Measurements from ENCODE around the gene FHIP1A.

The FHIP1A gene

DNA sequence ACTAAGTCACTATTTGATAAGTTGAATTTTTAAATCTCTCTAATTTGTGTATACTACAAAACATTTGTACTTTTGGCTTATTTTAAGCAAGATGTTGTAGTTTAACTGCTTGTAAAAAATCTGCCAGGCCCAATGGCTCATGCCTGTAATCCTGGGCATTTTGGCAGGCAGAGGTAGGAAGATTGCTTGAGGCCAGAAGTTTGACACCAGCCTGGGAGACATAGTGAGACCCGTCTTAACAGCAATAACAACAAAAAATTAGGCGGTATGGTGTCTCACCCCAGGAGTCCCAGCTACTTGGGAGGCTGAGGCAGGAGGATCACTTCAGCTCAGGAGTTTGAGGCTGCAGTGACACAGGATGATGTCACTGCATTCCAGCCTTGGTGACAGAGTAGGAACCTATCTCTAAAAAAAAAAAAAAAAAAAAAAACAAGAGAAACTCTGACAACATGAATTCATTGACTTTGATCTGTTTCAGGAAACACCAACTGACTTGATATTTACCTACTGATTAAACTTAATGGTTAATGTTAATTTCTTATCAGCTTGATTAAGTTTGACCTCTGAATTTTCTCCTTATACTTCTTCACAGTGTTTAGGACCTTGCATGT lies 8.9 kb downstream of the FHIP1A start:
- Histone ChIP-seq H2BK120ac (ENCODE audit: low read depth, low read length) (peak overlapping the region; percentile 49), H2AK5ac (ENCODE audit: low read length, severe bottlenecking) (peak overlapping the region; percentile 97), H3K27ac (ENCODE audit: low read length, poor library complexity, severe bottlenecking) (peak overlapping the region; percentile 87), H3K9me3 (ENCODE audit: control insufficient read depth, low read length) (no peaks in the 10 kb centered on the region), H2BK15ac (ENCODE audit: low read depth, poor library complexity, severe bottlenecking) (peak overlapping the region; percentile 52), H3K4me1 (ENCODE audit: control insufficient read depth, insufficient read depth, low read depth, low read length) (peaks cover 10% of the 10 kb centered on the region), H3K4me3 (ENCODE audit: insufficient read depth in 1 of 2, low read depth in 1 of 2, low read length in 2 of 2) (no peak overlapping the region), H4K91ac (ENCODE audit: low read length) (peak overlapping the region; percentile 27), H3K79me1 (replicated peaks; ENCODE audit: low read length, poor library complexity, severe bottlenecking) (peaks cover 13% of the 10 kb centered on the region), H3K18ac (ENCODE audit: low read depth in 1 of 2, low read length in 2 of 2) (peak overlapping the region in 1 of 2 experiments; percentile 54), H3K4ac (ENCODE audit: low read depth in 1 of 2, low read length in 2 of 2) (peak overlapping the region in 1 of 2 experiments; percentile 37), H3K27me3 (ENCODE audit: control insufficient read depth in 1 of 2, insufficient read depth in 1 of 2, low read length in 2 of 2) (no peaks in the 10 kb centered on the region), H3K14ac (ENCODE audit: low read length in 2 of 2) (peak overlapping the region in 1 of 2 experiments; percentile 48), H2BK12ac (ENCODE audit: low read length in 2 of 2) (no peak overlapping the region), H3K23ac (ENCODE audit: low read length in 2 of 2) (no peak overlapping the region), H3K9ac (ENCODE audit: low read length) (peak overlapping the region; percentile 2), H3K4me2 (ENCODE audit: low read length, poor library complexity, severe bottlenecking) (no peak overlapping the region), H2BK5ac (ENCODE audit: low read depth, low read length, poor library complexity, severe bottlenecking) (no peak overlapping the region), H2AFZ (ENCODE audit: low read depth, low read length) (no peak overlapping the region), H4K8ac (ENCODE audit: low read length) (no peak overlapping the region), H3K36me3 (ENCODE audit: control insufficient read depth in 1 of 2, insufficient read depth in 2 of 2, low read depth in 1 of 2, low read length in 2 of 2) (no peaks in the 10 kb centered on the region)
- DNase-seq, result no peak
- 100% methylated on average over 2 of the region's 2 CpGs for WGBS

DNA sequence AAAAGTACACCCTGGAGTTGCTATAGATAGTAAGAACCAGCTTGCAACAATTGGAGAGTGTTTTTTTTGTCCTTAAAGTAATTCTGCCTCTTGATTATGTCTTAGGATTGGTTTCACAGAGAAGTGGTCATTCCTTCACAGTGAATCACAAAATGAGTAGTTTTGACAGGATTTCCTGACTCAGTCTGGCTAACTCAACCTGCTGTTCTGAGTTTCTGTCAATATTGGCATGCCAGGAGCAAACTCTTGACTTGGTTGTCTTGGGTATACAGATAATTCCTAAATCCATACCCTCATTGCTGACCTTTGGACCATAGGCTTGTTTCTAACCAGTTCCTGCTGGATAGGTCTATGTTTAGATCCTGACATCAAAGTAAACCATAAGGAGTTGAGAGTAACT lies 9.4 kb downstream of the FHIP1A start:
- no peaks in the 10 kb centered on the region for H3K36me3 ChIP-seq (ENCODE audit: control insufficient read depth in 1 of 2, insufficient read depth in 2 of 2, low read depth in 1 of 2, low read length in 2 of 2)
- no peak overlapping the region for H3K23ac ChIP-seq (ENCODE audit: low read length in 2 of 2)
- H3K27ac ChIP-seq (ENCODE audit: low read length, poor library complexity, severe bottlenecking), result peak overlapping the region; percentile 87
- no peak overlapping the region for H3K14ac ChIP-seq (ENCODE audit: low read length in 2 of 2)
- no peak overlapping the region for H3K4me3 ChIP-seq (ENCODE audit: insufficient read depth in 1 of 2, low read depth in 1 of 2, low read length in 2 of 2)
- no peaks in the 10 kb centered on the region for H3K27me3 ChIP-seq (ENCODE audit: control insufficient read depth in 1 of 2, insufficient read depth in 1 of 2, low read length in 2 of 2)
- no peak overlapping the region for H2BK12ac ChIP-seq (ENCODE audit: low read length in 2 of 2)
- no peak overlapping the region for H4K8ac ChIP-seq (ENCODE audit: low read length)
- no peaks in the 10 kb centered on the region for H3K9me3 ChIP-seq (ENCODE audit: control insufficient read depth, low read length)
- H3K4me2 ChIP-seq (ENCODE audit: low read length, poor library complexity, severe bottlenecking), result no peak overlapping the region
- no peak overlapping the region for H3K4ac ChIP-seq (ENCODE audit: low read depth in 1 of 2, low read length in 2 of 2)
- H2BK120ac ChIP-seq (ENCODE audit: low read depth, low read length), result no peak overlapping the region
- DNase-seq, result peak; percentile 81
- no peak overlapping the region for H4K91ac ChIP-seq (ENCODE audit: low read length)
- no peak overlapping the region for H3K18ac ChIP-seq (ENCODE audit: low read depth in 1 of 2, low read length in 2 of 2)
- peak overlapping the region; percentile 2 for H3K9ac ChIP-seq (ENCODE audit: low read length)
- H2AFZ ChIP-seq (ENCODE audit: low read depth, low read length), result no peak overlapping the region
- H3K4me1 ChIP-seq (ENCODE audit: control insufficient read depth, insufficient read depth, low read depth, low read length), result peaks cover 10% of the 10 kb centered on the region
- H2BK5ac ChIP-seq (ENCODE audit: low read depth, low read length, poor library complexity, severe bottlenecking), result no peak overlapping the region
- no peak overlapping the region for H2BK15ac ChIP-seq (ENCODE audit: low read depth, poor library complexity, severe bottlenecking)
- no peak overlapping the region for H2AK5ac ChIP-seq (ENCODE audit: low read length, severe bottlenecking)
- peaks cover 13% of the 10 kb centered on the region for H3K79me1 ChIP-seq (replicated peaks; ENCODE audit: low read length, poor library complexity, severe bottlenecking)

DNA sequence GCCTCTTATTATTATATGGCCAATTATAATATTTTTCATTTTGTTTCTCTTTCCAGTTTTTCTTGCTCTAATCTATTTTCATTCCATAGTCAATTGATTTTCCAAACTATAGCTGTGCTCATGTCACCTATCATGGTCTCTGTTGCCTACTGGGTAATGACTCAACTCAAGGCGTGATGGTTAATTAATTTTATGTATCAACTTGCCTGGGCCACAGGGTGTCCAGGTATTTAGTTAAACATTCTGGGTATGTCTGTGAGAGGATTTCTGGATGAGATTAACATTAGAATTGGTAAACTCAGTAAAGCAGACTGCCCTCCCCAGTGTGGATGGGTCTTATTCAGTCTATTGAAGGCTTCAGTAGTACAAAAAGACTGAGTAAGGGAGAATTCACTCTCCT lies 9.9 kb downstream of the FHIP1A start:
- Histone ChIP-seq H3K79me1 (replicated peaks; ENCODE audit: low read length, poor library complexity, severe bottlenecking) (peaks cover 11% of the 10 kb centered on the region), H3K18ac (ENCODE audit: low read depth in 1 of 2, low read length in 2 of 2) (peak overlapping the region in 1 of 2 experiments; percentile 33), H2BK12ac (ENCODE audit: low read length in 2 of 2) (no peak overlapping the region), H3K4me2 (ENCODE audit: low read length, poor library complexity, severe bottlenecking) (no peak overlapping the region), H3K36me3 (ENCODE audit: control insufficient read depth in 1 of 2, insufficient read depth in 2 of 2, low read depth in 1 of 2, low read length in 2 of 2) (no peaks in the 10 kb centered on the region), H2AK5ac (ENCODE audit: low read length, severe bottlenecking) (peak overlapping the region; percentile 54), H3K9me3 (ENCODE audit: control insufficient read depth, low read length) (no peaks in the 10 kb centered on the region), H3K23ac (ENCODE audit: low read length in 2 of 2) (no peak overlapping the region), H2BK120ac (ENCODE audit: low read depth, low read length) (peak overlapping the region; percentile 49), H4K91ac (ENCODE audit: low read length) (no peak overlapping the region), H4K8ac (ENCODE audit: low read length) (no peak overlapping the region), H3K27ac (ENCODE audit: low read length, poor library complexity, severe bottlenecking) (peak overlapping the region; percentile 65), H2BK5ac (ENCODE audit: low read depth, low read length, poor library complexity, severe bottlenecking) (no peak overlapping the region), H3K27me3 (ENCODE audit: control insufficient read depth in 1 of 2, insufficient read depth in 1 of 2, low read length in 2 of 2) (no peaks in the 10 kb centered on the region), H2BK15ac (ENCODE audit: low read depth, poor library complexity, severe bottlenecking) (no peak overlapping the region), H2AFZ (ENCODE audit: low read depth, low read length) (no peak overlapping the region), H3K14ac (ENCODE audit: low read length in 2 of 2) (no peak overlapping the region), H3K4me1 (ENCODE audit: control insufficient read depth, insufficient read depth, low read depth, low read length) (peaks cover 10% of the 10 kb centered on the region), H3K4me3 (ENCODE audit: insufficient read depth in 1 of 2, low read depth in 1 of 2, low read length in 2 of 2) (no peak overlapping the region), H3K4ac (ENCODE audit: low read depth in 1 of 2, low read length in 2 of 2) (no peak overlapping the region), H3K9ac (ENCODE audit: low read length) (no peak overlapping the region)
- DNase-seq, result no peak
- WGBS, result 90% methylated on average over 1 of the region's 1 CpG

GRCh38 chr4:151420250-151420807 lies 11.4 kb downstream of the FHIP1A start:
- Histone ChIP-seq H4K91ac (ENCODE audit: low read length) (no peak overlapping the region), H2AFZ (ENCODE audit: low read depth, low read length) (no peak overlapping the region), H3K4me2 (ENCODE audit: low read length, poor library complexity, severe bottlenecking) (no peak overlapping the region), H3K23ac (ENCODE audit: low read length in 2 of 2) (no peak overlapping the region), H3K36me3 (ENCODE audit: control insufficient read depth in 1 of 2, insufficient read depth in 2 of 2, low read depth in 1 of 2, low read length in 2 of 2) (no peaks in the 10 kb centered on the region), H3K27me3 (ENCODE audit: control insufficient read depth in 1 of 2, insufficient read depth in 1 of 2, low read length in 2 of 2) (no peaks in the 10 kb centered on the region), H3K18ac (ENCODE audit: low read depth in 1 of 2, low read length in 2 of 2) (no peak overlapping the region), H4K8ac (ENCODE audit: low read length) (no peak overlapping the region), H3K79me1 (replicated peaks; ENCODE audit: low read length, poor library complexity, severe bottlenecking) (peaks cover 15% of the 10 kb centered on the region), H3K14ac (ENCODE audit: low read length in 2 of 2) (no peak overlapping the region), H3K4me3 (ENCODE audit: insufficient read depth in 1 of 2, low read depth in 1 of 2, low read length in 2 of 2) (no peak overlapping the region), H3K4me1 (ENCODE audit: control insufficient read depth, insufficient read depth, low read depth, low read length) (peaks cover 7% of the 10 kb centered on the region), H2BK5ac (ENCODE audit: low read depth, low read length, poor library complexity, severe bottlenecking) (no peak overlapping the region), H2AK5ac (ENCODE audit: low read length, severe bottlenecking) (peak overlapping the region; percentile 80), H3K9ac (ENCODE audit: low read length) (no peak overlapping the region), H3K4ac (ENCODE audit: low read depth in 1 of 2, low read length in 2 of 2) (no peak overlapping the region), H3K27ac (ENCODE audit: low read length, poor library complexity, severe bottlenecking) (no peak overlapping the region), H2BK120ac (ENCODE audit: low read depth, low read length) (no peak overlapping the region), H2BK12ac (ENCODE audit: low read length in 2 of 2) (no peak overlapping the region), H3K9me3 (ENCODE audit: control insufficient read depth, low read length) (no peaks in the 10 kb centered on the region), H2BK15ac (ENCODE audit: low read depth, poor library complexity, severe bottlenecking) (no peak overlapping the region)
- no peak for DNase-seq
